ENCODE data around the gene LIME1. TPM values are rescaled to one million over a fixed set of nuclear protein-coding genes. Genes with fewer than 3 reads are reported as not detected.

Gene LIME1
- total and polyA plus RNA-seq, 9 of the 15 experiments (the other 6 are each of a cell fraction or from before 2014, with no cell fraction given): 0.11 to 17.1 (median 2.8) TPM; not detected in 2

- no peak for TF ChIP-seq CHD7 (IDR thresholded peaks at IDR 0.05; ENCODE audit: low read depth, low read length)
- TF ChIP-seq NR2C1 (IDR thresholded peaks at IDR 0.05): no peak
- TF ChIP-seq NR2C1 (tag; IDR thresholded peaks at IDR 0.05): no peak
- TF ChIP-seq ETV6 (IDR thresholded peaks at IDR 0.05; ENCODE audit: borderline replicate concordance in 1 of 2, low read depth in 2 of 2, low read length in 1 of 2): no peak
- no peak for TF ChIP-seq ETV6 (CRISPR knock-in tag; IDR thresholded peaks at IDR 0.05; ENCODE audit: borderline replicate concordance)
- peak; percentile 20; the same call in 1 of the 2 replicates for TF ChIP-seq ZNF12 (CRISPR knock-in tag; IDR thresholded peaks at IDR 0.05)
- peak; percentile 63; the same call in 1 of the 2 replicates for TF ChIP-seq ZNF511 (CRISPR knock-in tag; IDR thresholded peaks at IDR 0.05)
- no peak for TF ChIP-seq ZNF561 (CRISPR knock-in tag; conservative IDR thresholded peaks at IDR 0.05)
- no peak for TF ChIP-seq RBM17 (IDR thresholded peaks at IDR 0.05; ENCODE audit: borderline replicate concordance, low read depth, low read length)
- no peak for TF ChIP-seq PHB (CRISPR knock-in tag; IDR thresholded peaks at IDR 0.05)
- peak; percentile 27 for TF ChIP-seq TAF1 (IDR thresholded peaks at IDR 0.05; ENCODE audit: control insufficient read depth, extremely low read depth, insufficient read depth, low read length, severe bottlenecking)
- TF ChIP-seq SNIP1 (IDR thresholded peaks at IDR 0.05; ENCODE audit: low read depth): no peak
- peak; percentile 64 for TF ChIP-seq CCNT2 (IDR thresholded peaks at IDR 0.05; ENCODE audit: borderline replicate concordance, extremely low read depth, insufficient read length, low read depth, low read length)
These were observed 4.3 kb downstream of the LIME1 start (continued) for GRCh38 chr20:63740627-63741353.
